GM19043 (cell line): ENCODE results near the gene VAPB.
"Not testable (repeated sequence)": the region's sequence is repeated elsewhere in the genome, so short reads cannot be mapped to it uniquely, and the experiment has no call there.

ENCODE experiments used
- ATAC-seq: cut with Tn5 transposase; IDR thresholded peaks from one replicate; pipeline ENCODE4 v1.9.1; 2021; ENCODE audit warnings: low read depth; ENCODE audit not compliant: unreplicated experiment

VAPB gene

DNA sequence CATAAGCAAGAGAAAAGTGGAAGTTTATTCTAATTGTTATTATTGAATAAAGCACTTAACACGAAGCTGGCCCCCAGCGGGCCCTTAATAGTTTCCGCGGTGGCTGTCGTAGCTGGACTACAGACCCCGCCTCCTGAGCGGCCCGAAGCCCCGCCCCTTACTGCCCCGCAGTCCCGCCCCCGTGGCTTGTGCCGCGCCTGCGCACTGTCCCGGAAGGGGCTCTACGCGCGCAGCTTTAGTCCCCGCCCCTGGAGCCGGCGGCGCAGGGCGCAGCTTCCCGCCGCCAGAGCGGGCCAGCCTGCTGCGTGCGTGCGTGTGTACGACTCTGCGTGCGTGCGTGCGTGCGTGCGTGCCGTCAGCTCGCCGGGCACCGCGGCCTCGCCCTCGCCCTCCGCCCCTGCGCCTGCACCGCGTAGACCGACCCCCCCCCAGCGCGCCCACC, at the start of gene VAPB:
TSS of gene VAPB (plus strand) at position 348 of the 442 bp plus-strand sequence. CDS start 231 bp downstream, outside the sequence.
- ATAC-seq = peak; percentile 94

- no peak for ATAC-seq
Measured at GRCh38 chr20:58339741-58340140, 49.3 kb upstream of the VAPB start.

GRCh38 chr20:58340151-58340550, 48.9 kb upstream of the VAPB start:
- no peak for ATAC-seq

DNA sequence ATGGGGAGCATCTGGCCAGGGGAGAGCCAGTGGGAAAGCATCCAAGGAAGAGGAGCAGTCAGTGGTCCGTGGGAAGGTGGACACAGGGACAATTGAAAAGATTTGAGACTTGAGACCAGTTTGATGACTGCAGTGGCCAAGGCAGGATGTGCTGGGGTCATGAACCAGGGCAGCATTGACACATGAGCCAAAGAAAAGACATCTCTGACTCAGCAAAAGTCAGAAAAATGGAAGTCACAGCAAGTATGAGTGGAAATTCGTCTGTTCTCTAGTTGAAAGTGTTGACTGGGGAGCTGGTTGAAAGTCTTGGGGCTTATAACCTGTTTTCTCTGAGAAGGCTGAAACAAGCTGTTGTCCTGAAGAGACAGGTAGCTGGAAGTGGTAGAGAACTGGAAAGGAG, 48.2 kb upstream of the VAPB start:
- no peak for ATAC-seq

GRCh38 chr20:58342104-58342945, 46.7 kb upstream of the VAPB start:
- ATAC-seq = no peak

DNA sequence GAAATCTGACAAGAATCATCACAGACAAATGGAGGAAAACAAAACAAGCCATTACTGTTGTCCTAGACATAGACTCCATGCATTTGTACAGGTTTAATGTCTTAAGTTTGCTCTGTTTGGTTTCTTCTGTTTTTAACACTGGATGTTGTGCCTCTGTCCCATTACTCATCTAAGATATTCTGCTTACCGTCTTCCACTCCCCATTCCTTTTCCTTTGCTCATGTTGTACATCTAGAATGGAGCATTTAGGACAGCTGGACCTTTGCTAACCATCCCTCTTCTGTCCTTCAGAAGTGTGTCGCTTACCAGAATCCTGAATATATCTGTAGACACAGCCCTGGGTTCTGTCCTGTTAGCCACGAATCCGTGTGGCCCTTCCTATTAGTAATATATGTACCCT, 44.3 kb upstream of the VAPB start:
- ATAC-seq = no peak

DNA sequence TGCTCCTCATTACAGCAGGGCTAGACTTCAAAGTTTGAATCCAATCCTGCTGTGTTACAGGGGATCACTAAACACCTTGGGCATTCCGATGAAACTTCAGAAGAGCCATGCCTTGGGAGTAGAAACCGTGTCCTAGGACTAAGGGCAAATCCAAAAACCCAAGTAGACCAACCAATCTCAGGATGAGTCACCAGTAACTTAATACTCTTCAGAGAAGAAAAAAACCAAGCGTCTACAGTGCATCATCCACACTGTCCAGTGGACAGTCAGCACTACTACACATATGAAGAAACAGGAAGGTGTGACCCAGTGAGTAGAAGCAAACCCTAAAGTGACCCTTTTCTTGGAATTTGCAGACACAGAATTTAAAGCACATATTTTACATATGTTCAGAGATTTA, 39.5 kb upstream of the VAPB start:
- ATAC-seq = no peak

DNA sequence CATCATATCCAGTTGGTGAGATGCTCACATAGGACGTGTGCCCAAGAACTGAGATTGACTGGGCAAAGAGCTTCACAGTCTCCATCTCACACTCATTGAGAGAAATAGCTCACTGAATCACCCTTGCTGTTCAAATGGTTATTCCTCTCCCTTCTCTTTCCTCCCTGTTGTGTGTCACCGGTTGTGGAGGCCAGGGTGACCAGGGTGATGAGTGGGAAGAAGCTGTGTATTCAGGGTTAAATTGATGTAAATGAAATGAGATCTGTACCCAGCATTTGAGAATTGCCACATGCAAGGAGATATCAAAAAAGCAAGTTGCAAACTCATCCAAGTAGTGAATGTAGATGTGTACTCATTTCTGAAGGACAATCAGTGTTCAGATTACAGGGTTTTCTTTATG, 36.6 kb upstream of the VAPB start:
- no peak for ATAC-seq

GRCh38 chr20:58359441-58359840, 29.6 kb upstream of the VAPB start:
- no peak for ATAC-seq

DNA sequence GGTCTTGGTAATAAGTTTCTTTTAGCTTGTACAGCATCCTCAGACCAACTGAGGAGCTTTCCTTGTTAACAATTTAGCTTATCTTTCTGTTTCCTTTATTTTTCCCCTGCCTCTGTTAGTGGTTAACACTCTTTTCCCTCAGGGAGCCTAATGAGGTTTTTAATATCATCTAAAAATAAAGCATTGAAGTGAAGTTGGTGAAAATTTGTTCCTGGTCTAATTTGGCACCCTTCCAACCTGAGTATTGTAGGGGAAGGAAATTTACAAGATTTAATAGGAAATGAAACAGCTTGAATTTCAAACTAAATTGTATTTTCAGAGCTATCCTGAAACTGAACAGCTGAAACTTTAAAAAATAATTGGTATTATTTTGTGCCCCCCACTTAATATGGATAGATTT, 28.1 kb upstream of the VAPB start:
- ATAC-seq = no peak

DNA sequence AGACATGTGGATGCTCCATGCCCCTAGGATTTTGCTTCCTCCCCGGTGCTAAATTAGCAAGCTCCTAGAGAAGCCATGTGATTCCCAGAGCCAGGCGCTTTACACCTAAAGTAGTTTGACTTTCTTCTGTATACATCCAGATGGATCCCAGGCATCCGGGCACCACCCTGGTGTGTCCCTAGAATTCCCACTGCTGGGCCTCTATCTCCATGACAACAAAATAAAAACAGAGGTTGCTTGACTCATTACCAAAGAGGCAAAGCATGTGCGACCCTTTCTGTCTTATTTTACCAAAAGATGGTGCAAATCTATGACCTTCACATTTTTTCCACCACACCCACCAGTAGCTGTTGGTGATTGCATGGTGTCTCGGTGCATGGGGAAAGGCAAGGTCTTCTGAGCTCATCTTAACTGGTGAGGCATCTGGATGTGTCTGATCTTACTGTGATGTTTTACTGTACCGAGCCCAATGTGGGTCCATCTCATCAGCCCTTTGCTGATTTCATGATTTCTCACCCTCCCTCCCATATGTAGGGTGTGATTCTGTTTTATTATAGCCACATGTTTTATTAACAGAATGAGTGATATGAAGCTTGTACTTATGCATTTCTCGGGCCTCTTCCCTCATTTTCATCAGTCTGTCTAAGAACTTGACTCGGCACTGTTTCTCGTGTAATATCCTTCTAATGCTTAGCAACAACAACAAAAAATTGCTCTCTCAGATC, 27.4 kb upstream of the VAPB start:
- no peak for ATAC-seq

DNA sequence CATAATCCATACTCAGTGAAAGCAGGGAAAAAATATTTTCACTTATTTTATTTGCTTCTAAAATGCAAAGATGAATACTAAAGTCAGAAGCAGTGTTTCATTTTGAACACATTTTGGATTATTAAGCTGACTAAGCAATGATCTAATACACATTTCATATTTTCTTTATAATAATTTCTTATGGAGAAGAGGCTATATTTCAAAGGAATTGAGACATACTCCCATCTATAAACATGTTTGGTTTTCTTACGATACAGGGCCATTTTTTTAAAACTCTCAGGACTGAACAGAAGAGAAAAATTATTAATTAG, 26.9 kb upstream of the VAPB start:
- no peak for ATAC-seq

DNA sequence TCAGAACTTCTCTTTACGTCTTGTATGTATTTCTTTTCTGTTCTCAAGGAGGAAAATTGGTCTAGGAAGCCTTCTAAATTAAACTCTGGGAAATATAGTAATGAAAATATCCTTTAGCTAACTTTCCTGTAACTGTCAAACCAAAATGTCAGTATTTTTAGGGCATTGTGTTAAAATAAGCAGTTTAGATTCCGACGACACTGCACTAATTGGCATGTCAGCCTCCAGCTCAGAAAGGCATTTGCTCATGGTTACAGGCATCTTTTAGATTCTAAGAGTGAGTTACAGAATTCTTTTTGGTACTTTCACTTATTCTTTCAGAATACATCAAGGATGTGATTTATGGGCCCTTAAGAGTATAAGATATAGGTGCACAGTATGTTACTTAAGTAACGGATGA, 26.1 kb upstream of the VAPB start:
- no peak for ATAC-seq

- ATAC-seq = no peak
Measured at GRCh38 chr20:58366866-58367265, 22.2 kb upstream of the VAPB start.

- ATAC-seq = no peak
Measured at GRCh38 chr20:58372806-58373205, 16.2 kb upstream of the VAPB start.

DNA sequence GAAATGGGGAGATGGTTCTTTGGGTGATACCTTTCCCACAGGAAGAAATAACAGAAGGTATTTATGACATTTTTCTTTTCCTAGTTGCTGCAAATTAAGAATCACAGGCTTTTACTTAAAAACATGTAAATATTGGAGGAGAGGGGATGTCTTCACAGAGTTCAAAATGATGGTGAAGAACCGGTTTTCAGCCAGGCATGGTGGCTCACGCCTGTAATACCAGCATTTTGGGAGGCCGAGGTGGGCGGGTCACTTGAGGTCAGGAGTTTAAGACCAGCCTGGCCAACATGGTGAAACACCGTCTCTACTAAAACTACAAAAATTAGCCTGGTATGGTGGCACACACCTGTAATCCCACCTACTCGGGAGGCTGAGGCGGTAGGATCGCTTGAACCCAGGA, 15.7 kb upstream of the VAPB start:
- not testable (repeated sequence) for ATAC-seq

GRCh38 chr20:58374027-58374850, 14.8 kb upstream of the VAPB start:
- ATAC-seq = no peak

- ATAC-seq = no peak
Measured at GRCh38 chr20:58374906-58375758, 13.9 kb upstream of the VAPB start.

GRCh38 chr20:58375759-58376352, 13.2 kb upstream of the VAPB start:
- ATAC-seq = no peak

- ATAC-seq = no peak
Measured at GRCh38 chr20:58377017-58377416, 12.0 kb upstream of the VAPB start.
